Calu3 (cell line): ENCODE results near the gene FOXO3. TPM values are rescaled to one million over a fixed set of nuclear protein-coding genes. Genes with fewer than 3 reads are reported as not detected.
A peak's percentile ranks its signal among the peaks of the same experiment; 100 is the strongest.

Experiments used
- BruUV-seq: library from RNA; stranded (reverse); fragments of 400-500 nt; replicated peaks from 2 replicates; lab custom pipeline; 2021; lab: Mats Ljungman, UMichigan
- CTCF ChIA-PET: fragments of 300-600 bp; sonication (Branson Sonifier 250); formaldehyde crosslinking; loops from one replicate; lab custom pipeline; 2022; ENCODE audit warnings: antibody characterized with exemption; lab: Charles Lee
- DNase-seq: peaks from one replicate; pipeline ENCODE4 v3.0.0; 2022
- H3K27ac Mint-ChIP-seq: one replicate; pipeline ENCODE4 v1.8.0; 2022; ENCODE audit warnings: mixed read lengths; ENCODE audit not compliant: unreplicated experiment
- H3K27me3 Mint-ChIP-seq: one replicate; pipeline ENCODE4 v1.8.0; 2022; ENCODE audit warnings: mixed read lengths; ENCODE audit not compliant: unreplicated experiment
- H3K36me3 Mint-ChIP-seq: one replicate; pipeline ENCODE4 v1.8.0; 2022; ENCODE audit warnings: mild to moderate bottlenecking, moderate library complexity, mixed read lengths; ENCODE audit not compliant: insufficient read depth, unreplicated experiment
- H3K4me1 Mint-ChIP-seq: one replicate; pipeline ENCODE4 v1.8.0; 2022; ENCODE audit warnings: mild to moderate bottlenecking, low read depth, mixed read lengths; ENCODE audit not compliant: unreplicated experiment
- H3K4me3 Mint-ChIP-seq: one replicate; pipeline ENCODE4 v1.8.0; 2022; ENCODE audit warnings: mild to moderate bottlenecking, low read depth, moderate library complexity, mixed read lengths; ENCODE audit not compliant: unreplicated experiment
- H3K9me3 Mint-ChIP-seq: one replicate; pipeline ENCODE4 v1.8.0; 2022; ENCODE audit warnings: low read depth, mixed read lengths; ENCODE audit not compliant: unreplicated experiment
- CTCF ChIP-seq: fragments of 200-600 bp; IDR thresholded peaks from one replicate; pipeline ENCODE4 v1.8.0; 2022; ENCODE audit warnings: antibody characterized with exemption; ENCODE audit not compliant: unreplicated experiment
- intact Hi-C: fragments of 100-400 bp; cut with micrococcal nuclease; formaldehyde crosslinking; loops from one replicate; pipeline ENCODE4 v1.10.0; 2022; ENCODE audit not compliant: unreplicated experiment
- total RNA-seq: library from RNA; stranded (reverse); gene quantifications from 2 replicates; pipeline ENCODE4 v1.2.3, GENCODE V29; 2022

The FOXO3 gene
- total RNA-seq, 1 experiment from 2014 or later: 45.5 TPM

GRCh38 chr6:108563292-108563691, 2.6 kb downstream of the FOXO3 start:
- TF ChIP-seq CTCF: no peak
- no TSS peak for BruUV-seq
- Mint-ChIP-seq H3K27me3 (no peaks in the 10 kb centered on the region), H3K9me3 (no peaks in the 10 kb centered on the region), H3K4me3 (peak overlapping the region; percentile 94), H3K27ac (peak overlapping the region; percentile 93), H3K36me3 (peaks cover 67% of the 10 kb centered on the region), H3K4me1 (peaks cover 33% of the 10 kb centered on the region)
- CTCF ChIA-PET: no interaction called here
- intact Hi-C loops: loop anchor here (2.0 to 5.0 kb wide), 3 partner anchors 109 to 174 kb away; no protein-coding TSS in a partner anchor
- no peak for DNase-seq

- no peak for DNase-seq
- Mint-ChIP-seq H3K27me3 (no peaks in the 10 kb centered on the region), H3K4me3 (peak overlapping the region; percentile 94), H3K4me1 (peaks cover 37% of the 10 kb centered on the region), H3K36me3 (peaks cover 60% of the 10 kb centered on the region), H3K27ac (peak overlapping the region; percentile 45), H3K9me3 (no peaks in the 10 kb centered on the region)
- CTCF ChIA-PET: interaction anchor here (0.7 kb wide), 2 partner anchors 14 to 25 kb away, joined by 4 read pairs; no protein-coding TSS in a partner anchor
- intact Hi-C loops: loop anchor here (5.0 kb wide), 2 partner anchors 108 to 173 kb away; no protein-coding TSS in a partner anchor
- TF ChIP-seq CTCF: no peak
- TSS peak; percentile 13 for BruUV-seq
These were observed 3.5 kb downstream of the FOXO3 start for GRCh38 chr6:108564178-108564577.

GRCh38 chr6:108565091-108565766, 4.5 kb downstream of the FOXO3 start:
- H3K27ac Mint-ChIP-seq: peak overlapping the region; percentile 77
- intact Hi-C loops: loop anchor here (5.0 kb wide), 1 partner anchor 42 kb away; no protein-coding TSS in a partner anchor
- H3K9me3 Mint-ChIP-seq: no peaks in the 10 kb centered on the region
- peak overlapping the region; percentile 94 for H3K4me3 Mint-ChIP-seq
- peaks cover 37% of the 10 kb centered on the region for H3K4me1 Mint-ChIP-seq
- no peak for TF ChIP-seq CTCF
- no peak for DNase-seq
- CTCF ChIA-PET: no interaction called here
- no peaks in the 10 kb centered on the region for H3K27me3 Mint-ChIP-seq
- no TSS peak for BruUV-seq
- peaks cover 50% of the 10 kb centered on the region for H3K36me3 Mint-ChIP-seq

DNA sequence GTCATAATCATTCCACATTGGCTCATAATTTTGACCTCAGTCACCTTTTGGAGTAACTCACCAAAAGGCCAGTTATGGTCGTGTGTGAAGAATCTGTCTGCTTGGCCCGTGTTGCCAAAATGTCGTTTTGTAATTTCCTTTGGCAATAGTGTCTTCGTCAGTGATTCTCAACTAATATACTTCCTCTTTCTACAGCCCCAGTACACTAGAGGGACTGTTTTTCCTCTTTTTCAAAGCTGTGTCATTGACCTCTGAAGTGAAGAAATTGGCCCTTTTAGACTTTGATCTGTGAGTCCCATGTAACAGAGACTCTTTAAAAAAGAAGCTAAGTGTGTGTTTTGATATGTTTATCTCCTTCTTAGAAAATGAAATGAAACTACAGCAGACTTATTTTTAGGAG, 5.2 kb downstream of the FOXO3 start:
- Mint-ChIP-seq H3K27ac (peak overlapping the region; percentile 70), H3K4me1 (peaks cover 37% of the 10 kb centered on the region), H3K9me3 (no peaks in the 10 kb centered on the region), H3K36me3 (peaks cover 47% of the 10 kb centered on the region), H3K27me3 (no peaks in the 10 kb centered on the region), H3K4me3 (peak overlapping the region; percentile 94)
- intact Hi-C loops: loop anchor here (5.0 kb wide), 1 partner anchor 41 kb away; no protein-coding TSS in a partner anchor
- no peak for TF ChIP-seq CTCF
- no TSS peak for BruUV-seq
- DNase-seq: no peak
- CTCF ChIA-PET: interaction anchor here (0.8 kb wide), 1 partner anchor 24 kb away, joined by 3 read pairs; no protein-coding TSS in a partner anchor
